HL-60 (cell line): ENCODE results near the gene TANGO2.

ENCODE experiments used
- CTCF ChIP-seq: IDR thresholded peaks from one replicate; pipeline ENCODE4 v1.5.1; 2011; ENCODE audit warnings: low read length, control low read depth, inconsistent platforms; ENCODE audit not compliant: insufficient read depth
- GABPA ChIP-seq: IDR thresholded peaks from 2 replicates; pipeline ENCODE4 v1.6.1; 2012; ENCODE audit warnings: low read depth
- POLR2AphosphoS5 ChIP-seq: IDR thresholded peaks from 2 replicates; pipeline ENCODE4 v1.6.1; 2012; ENCODE audit warnings: low read depth
- REST ChIP-seq: IDR thresholded peaks from 2 replicates; pipeline ENCODE4 v1.6.1; 2012; ENCODE audit warnings: low read depth; ENCODE audit not compliant: insufficient replicate concordance
- SPI1 ChIP-seq: IDR thresholded peaks from 2 replicates; pipeline ENCODE4 v1.6.1; 2012; ENCODE audit warnings: low read depth, mild to moderate bottlenecking, borderline replicate concordance

GRCh38 chr22:20002636-20003035, 18.3 kb upstream of the TANGO2 start:
- no peak for TF ChIP-seq CTCF
- no peak for TF ChIP-seq POLR2AphosphoS5
- no peak for TF ChIP-seq REST
- TF ChIP-seq GABPA: no peak
- TF ChIP-seq SPI1: no peak
